SKM-1 treated with dmso at 0.1 percent for 144 hours (cell line): ENCODE measurements around the gene ODF2L.

Source experiments
- DNase-seq: peaks from one replicate; lab custom pipeline; 2025; ENCODE audit not compliant: unreplicated experiment; lab: John Stamatoyannopoulos, UW

ODF2L gene, protein sequence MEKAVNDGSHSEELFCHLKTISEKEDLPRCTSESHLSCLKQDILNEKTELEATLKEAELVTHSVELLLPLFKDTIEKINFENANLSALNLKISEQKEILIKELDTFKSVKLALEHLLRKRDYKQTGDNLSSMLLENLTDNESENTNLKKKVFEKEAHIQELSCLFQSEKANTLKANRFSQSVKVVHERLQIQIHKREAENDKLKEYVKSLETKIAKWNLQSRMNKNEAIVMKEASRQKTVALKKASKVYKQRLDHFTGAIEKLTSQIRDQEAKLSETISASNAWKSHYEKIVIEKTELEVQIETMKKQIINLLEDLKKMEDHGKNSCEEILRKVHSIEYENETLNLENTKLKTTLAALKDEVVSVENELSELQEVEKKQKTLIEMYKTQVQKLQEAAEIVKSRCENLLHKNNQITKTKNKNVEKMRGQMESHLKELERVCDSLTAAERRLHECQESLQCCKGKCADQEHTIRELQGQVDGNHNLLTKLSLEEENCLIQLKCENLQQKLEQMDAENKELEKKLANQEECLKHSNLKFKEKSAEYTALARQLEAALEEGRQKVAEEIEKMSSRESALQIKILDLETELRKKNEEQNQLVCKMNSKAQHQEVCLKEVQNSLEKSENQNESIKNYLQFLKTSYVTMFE

DNA sequence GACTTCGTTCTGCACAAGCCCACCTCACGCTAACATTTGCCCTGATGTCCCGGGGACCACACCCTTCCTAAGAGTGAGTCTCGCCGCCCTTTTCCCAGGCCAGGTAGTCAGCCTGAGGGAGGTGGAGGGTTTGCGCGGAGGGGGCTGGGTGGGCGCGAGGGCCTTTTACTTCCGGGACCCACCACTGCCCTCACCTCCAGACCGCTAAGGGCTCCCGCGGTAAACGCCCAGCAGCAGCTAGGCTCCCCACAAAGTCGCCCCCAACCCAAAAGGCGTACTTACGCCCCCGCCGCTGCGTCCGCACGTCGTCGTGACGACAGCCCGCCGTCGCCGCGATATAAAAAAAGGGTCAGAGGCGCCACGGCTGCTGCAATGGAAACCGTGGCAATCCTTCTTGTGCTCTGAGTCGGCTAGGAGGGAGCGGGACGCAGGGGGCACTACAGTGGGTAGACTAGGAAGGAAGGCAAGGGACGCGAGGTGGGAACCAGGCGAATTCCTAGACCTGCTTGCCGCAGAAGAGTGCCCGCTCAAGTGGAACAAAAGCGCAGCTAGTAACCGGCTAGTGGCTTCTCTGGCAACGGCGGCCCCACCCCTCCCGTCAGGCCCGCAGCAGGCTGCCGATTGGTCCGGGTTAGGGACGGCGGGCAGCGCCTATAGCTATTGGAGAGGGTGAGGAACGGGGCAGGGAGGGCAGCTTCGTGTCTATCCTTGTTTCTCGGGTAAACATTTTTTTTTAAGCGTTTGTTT is at the start of gene ODF2L:
ODF2L (minus strand) TSS at position 573 of the 747 bp plus-strand sequence. CDS start 9,296 bp downstream, outside the sequence.
- DNase-seq, result peak; percentile 81

DNA sequence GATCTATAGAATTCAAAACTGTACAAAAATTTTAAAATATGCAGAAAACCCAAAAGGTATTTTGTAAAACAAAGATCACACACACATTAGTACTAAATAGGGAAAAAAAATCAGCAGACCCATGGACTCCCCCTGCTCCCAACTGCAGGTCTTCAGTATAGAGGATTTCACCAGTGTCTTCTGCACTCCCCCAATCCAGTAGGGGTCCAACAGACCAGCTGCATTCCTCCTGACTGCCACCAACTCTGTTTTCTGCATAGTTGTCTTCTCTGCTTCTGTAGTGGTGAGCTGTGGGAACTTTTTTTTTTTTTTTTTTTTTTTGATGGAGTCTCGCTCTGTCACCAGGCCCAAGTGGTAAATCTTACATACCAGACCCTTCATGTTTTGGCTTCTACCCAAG is 49.8 kb upstream of the ODF2L start:
- DNase-seq, result no peak

DNA sequence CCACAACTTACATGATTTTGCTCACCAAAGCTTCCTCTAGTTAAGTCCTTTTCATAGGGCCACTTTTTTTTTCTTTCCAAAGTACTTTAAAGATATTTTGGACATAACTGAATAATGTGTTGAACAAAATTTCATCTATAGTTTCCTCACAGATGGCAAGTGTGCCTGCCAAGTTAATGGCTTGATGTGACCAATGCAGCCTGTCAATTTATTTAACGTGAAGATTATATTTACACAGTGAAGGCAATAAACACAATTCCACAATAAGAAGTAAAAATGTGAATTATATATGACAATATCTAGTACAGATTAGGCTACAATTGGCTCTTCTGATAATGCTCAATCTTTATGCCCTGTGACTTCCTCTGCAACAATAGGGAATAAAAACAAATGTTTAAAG is 45.9 kb upstream of the ODF2L start:
- no peak for DNase-seq

DNA sequence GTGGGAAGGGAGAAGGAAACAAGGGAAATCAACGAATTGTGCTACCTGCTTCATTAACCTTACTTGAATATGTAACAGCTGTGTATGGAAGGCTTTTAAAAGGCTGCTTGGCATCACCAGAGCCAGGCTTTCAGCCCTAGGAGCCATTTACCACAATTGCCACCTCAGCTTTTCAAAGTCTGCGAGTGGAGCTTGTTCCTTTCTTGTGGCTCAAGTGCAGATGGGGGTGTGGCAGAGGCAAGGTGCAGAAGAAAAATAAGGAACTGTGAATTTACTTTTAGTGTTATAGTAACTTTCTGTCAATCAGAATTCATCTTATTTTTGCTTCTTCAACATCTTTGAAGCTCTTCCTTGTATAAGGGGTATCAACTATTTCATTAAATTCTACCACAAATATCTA is 45.5 kb upstream of the ODF2L start:
- DNase-seq, result no peak

DNA sequence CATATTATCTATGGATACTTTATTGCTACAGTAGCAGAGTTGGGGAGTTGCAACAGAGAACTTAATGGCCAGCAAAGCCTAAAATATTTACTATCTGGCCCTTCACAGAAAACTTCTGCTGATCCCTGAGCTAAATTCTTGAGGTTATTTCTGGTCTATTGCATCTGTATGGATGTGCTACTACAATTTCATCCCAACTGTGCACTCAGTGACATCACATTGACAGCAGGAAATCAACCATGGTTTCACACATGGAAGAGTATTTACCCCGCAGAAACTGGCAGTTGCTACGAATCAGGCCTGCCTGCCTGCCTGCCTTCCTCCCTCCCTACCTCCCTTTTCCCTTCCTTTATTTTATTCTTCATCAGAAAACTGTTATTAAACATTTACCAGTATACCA is 39.9 kb upstream of the ODF2L start:
- no peak for DNase-seq

DNA sequence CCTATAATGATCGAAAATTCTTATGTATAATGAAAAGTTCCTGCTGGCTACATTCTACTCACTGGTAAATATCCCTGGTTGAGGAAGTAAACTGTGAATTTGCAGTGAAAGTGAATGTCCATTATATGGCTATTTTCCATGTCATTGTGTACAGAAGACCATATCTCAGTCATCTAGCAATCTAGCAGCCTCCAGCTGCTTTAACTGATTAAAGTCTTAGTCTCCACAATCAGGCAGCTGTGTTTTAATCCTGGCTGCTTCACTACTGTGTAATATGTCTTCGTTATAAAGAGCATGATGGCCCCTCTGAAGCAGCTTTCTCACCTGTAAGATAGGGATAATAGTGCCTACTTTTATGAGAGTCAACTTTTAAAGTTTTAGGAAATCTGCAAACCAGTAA is 39.2 kb upstream of the ODF2L start:
- no peak for DNase-seq

DNA sequence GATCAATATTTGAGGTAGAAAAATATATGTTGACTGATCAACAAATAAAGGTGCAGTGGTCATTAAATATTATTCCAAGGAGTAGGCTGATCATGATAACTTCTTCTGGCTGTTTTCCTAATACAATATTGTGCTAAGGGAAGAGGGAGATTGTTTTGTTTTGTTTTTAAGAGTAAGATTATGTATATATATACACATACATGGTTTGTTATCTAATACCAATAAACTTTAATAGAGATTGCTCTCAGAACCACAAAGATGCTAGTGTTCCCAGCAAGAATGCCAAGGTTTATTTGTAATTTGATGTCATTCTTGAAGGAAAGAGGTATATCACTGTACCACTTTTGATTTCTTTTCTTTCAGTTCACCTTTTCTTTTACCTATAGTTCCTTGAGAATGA is 37.9 kb upstream of the ODF2L start:
- no peak for DNase-seq

DNA sequence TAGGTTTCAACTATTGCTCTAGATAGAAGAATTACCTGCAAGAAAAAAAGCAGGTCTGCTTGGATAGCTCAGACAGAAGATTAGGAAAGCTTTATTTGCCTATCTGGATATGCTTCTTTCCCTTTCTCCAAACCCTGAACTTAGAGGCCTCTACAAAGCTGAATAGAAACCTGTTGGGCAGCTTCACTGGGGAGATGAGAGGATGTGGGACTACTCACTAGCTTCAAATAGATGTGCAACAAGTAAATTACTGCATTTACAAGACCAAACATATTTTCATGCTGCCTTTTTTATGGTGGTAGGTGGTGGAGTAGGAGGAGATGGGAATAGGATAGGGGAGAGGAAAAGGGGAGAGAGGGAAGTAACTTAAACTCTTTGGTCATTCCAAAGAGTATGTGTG is 34.3 kb upstream of the ODF2L start:
- DNase-seq, result no peak

DNA sequence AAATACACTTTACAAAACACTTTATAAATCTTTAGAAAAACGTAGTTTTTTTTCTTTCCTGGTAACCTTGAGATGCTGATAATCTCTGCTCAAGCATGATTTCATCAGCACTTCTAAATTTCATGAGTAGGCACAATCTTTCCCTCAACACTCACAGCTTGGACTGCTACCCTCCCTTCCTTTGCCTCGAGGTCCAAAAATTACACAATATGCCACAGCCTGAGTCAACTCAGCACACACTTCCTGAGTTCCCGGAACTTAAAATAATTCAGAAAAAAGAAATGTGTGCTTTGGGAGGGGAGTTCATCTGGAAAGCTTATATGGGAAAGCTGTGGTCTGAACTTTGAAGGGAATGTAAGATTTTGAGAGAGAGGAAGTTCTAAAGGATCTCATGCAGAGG is 33.7 kb upstream of the ODF2L start:
- DNase-seq, result peak; percentile 93

DNA sequence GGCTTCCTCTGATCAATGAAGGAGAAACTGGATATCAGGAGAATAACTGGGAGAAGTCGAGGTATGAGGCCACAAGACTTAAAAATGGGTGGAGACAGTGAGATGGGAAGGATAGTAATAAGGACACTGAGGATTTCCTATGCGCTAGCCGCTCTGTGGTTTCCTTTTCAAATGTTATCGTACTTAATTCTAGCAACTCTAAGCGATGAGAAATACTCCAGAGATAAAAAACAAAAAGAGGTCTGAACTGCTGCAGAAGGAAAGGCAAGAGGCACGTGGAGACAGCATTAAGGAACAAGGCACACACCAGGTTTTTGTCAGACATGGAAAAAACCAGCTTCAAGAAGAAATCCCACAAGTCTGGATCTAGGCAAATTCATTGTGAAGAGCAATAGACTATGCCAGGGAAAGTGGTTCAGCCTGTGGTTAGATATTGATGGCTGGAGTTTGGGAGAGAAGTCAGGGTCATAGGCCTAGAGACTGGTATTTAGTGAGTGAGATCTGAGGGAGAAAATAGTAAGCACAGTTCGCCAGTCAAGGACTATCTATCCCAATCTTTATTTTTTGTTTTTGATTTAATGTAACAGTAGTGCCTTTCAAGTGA is 33.1 kb upstream of the ODF2L start:
- no peak for DNase-seq

DNA sequence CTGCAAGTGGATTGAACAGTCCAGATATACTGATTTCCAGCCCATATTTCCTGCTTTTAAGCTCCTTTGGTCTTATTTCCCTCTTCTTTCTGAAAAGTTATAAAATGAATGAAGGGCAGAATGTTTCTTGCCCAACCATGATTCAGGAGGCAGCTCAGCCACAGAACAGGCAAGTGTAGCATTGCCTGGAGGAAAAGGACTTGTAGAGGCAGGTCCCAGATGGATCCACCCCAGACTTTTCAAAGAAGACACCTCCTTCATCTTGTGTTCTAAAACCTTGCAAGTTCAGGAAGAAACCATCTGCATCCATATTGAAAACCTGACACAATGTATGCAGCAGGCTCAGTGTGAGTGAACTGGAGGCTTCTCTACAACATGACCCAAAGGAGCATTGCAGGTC is 27.8 kb upstream of the ODF2L start, which contains the start of gene CLCA2:
CLCA2 (plus strand) TSS at position 299 of the 400 bp plus-strand sequence; CDS start at position 376, 77 bp downstream.
- DNase-seq, result no peak

DNA sequence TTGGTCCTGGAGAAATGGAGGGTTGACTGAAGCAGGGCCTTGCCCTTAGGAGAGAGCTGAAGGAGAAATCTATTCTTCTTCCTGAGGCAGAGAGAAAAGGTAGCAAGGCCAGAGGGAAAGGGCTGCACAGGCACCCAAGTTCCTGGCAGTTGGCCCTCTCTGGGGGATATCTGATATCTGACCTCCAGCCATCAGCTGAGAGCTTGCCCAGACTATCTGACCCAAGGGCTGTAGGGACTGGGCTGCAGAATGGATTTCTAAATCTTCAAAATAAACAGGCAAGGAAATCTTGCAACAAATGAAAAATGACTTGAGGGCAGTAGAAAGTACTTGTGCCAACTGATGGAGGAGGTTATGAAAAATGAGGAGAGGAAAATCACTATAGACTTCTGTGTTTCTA is 27.4 kb upstream of the ODF2L start:
- no peak for DNase-seq

DNA sequence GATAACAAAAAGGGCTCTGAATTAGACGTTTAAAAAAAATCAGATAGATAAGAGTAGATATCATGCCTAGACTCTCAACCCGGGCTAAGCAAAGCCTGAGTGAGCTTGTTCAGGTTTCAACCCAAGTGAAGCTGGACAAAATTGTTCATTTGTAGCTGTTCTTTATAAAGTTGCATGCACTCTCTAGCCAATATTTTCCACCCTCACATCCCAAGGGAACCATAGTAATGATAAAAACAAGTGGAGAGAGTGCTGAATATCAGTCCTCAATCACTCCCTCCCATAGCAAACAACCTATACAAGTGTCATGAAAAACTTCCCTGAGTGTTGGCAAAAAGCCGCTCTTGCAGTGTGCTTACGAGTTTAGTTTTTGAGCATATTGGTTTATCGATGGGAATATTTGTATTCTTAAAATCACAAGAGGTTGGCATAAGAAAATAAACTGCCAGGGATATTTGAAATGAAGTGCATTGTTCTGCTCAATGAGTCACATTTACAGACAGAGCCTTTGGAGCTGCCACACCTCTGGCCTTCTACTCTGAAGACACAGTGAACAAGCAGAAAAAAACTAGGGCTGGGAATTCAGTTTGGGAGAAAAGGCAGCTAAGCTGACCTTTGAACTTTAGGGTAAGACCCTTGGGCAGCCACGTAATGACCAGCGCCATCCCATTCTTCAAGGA is 25.6 kb upstream of the ODF2L start:
- no peak for DNase-seq

DNA sequence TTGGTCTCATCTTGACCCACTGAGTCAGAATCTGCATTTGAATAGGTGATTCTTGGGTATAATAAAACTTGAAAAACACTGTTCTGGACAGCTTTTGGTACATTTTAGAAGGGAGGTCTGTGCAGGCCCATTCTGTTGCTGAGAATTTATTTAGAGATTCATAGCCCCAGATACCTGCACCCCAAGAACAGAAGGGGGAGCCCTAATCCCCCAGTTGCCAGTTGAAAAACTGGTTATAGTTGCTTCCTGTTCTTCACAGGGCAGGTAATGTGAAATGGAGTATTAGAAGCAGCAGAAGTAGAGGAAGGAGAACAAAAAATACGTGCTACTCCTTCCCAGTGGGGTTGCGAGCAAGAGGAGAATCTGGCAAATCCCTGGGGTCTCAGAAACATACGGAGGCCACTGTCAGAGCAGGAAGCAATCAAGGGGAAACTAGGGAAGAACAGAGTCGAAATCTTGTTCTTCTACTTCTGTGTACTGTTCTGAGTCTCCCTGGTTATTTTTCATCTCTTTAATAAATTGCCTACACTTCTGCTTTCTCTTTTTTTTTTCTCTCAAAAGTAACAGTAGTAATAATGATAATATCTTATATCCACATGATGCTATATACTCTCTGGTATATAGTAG is 23.3 kb upstream of the ODF2L start:
- DNase-seq, result peak; percentile 61

DNA sequence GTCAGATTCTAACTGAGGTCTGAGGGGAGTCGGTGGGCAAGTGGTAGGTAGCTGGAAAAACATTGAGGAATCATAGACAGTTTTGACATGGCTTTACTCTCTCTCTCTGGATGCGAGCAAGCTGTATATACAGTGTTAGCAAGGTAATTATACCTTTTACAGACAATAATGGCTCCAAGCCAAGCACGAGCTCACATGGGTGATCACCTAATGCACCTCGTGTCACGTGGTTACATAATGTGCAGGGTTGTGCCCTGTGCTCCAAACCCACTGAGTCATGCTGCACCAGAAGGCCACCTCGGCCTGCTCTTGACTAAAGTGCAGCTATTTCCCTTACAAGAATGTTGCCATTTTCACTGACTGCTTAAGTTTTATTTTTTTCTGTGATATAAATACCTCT is 20.2 kb upstream of the ODF2L start:
- DNase-seq, result no peak

DNA sequence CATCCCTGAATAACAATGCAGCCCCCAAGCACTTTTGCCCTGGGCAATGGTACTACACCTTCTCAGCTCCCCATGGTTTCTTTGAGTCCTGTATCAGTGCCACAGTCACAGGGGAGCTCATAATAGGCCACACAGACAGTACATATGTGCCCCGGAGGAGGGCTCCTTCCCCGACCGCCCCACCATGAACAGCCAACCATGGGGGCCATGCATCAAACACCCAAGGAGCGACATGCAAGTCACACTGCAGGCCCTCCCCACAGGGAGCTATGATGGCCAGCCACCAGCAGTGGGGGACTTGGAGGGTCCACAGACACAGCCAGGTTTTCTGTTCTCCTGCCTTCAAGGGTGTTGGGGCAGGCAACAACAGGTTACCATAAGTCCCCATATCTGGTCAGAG is 14.8 kb upstream of the ODF2L start:
- no peak for DNase-seq

DNA sequence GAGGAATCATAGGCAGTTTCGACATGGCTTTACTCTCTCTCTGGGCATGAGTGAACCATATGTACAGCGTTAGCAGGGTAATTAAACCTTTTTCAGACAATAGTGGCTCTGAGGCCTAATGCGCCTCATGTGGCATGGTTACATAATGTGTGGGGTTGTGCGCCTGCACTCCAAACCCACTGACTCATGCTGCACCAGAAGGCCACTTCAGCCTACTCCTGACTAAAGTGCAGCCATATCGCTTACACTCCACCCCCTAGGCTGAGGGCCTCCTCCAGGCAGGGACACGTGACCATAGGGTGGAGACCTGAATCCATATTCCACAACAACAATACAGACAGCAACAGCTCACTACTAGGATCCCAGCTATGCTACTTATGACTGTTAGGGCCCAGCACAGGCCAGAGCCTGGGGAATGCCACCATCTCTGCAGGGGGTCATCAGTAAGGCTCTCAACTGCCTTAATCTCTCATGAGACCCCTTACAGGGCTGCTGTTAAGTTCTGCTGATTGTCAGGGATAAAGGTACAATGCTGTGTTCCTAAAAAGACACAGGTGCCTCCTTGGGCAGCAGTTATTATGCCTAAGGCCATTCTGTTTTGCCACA is 13.4 kb upstream of the ODF2L start:
- DNase-seq, result no peak

DNA sequence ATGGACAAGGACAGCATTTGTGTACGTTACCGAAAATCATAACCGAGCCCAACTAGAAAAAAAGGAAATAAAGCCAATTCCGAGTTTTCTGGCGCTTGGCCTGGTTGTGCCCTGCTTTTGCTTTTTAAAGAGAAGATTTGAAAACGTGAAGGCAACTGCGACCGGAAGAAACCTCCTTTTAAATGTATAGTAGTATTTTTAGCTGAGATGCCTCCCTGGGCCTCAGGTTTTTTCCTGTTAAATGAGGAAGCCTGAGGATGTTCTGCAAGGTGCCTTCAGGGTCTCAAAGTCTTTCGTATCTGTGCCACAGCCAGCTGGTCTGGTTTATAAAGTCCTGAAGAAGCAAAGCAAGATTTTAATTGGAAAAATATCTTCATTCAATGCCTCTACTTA is 371 bp upstream of the ODF2L start:
- DNase-seq, result peak; percentile 50

DNA sequence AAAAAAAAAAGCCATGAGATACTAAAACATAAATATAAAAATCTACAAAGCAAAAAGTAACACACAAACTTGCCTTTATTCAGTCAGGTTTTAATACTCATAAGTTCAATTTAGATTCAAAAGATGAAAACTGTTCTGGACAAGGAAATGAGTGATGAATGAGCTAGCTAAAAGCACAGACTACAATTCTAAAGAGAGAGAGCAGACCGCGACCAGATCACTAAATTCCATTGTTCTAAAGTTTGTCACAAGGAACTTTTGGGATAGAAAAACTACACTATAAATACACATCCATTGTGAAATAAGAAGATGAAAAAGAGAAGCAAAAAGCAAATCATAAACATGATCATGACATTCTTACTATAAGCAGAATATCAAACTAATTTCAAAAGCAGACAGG is 1.7 kb downstream of the ODF2L start:
- DNase-seq, result no peak

DNA sequence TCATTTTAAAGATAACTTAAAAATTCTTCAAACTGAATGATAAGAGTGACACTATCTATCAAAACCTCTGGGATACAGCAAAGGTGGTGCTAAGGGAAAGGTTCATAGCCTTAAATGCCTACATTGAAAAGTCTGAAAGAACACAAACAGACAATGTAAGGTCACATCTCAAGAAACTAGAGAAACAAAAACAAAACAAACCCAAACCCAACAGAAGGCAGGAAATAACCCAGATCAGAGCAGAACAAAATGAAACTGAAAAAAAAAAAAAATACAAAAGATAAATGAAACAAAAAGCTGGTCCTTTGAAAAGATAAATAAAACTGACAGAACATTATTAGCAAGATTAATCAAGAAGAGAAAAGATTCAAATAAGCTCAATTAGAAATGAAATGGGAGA is 6.8 kb downstream of the ODF2L start:
- DNase-seq, result no peak
